D341Med (cell line): Measurements from ENCODE around the gene NSMF.

Experiments used
- DNase-seq: peaks from one replicate; pipeline ENCODE4 v3.0.0; 2012; ENCODE audit warnings: low spot score

The NSMF gene

GRCh38 chr9:137429974-137430722, 29.0 kb downstream of the NSMF start:
- no peak for DNase-seq

GRCh38 chr9:137429546-137429890, 29.6 kb downstream of the NSMF start:
- no peak for DNase-seq

GRCh38 chr9:137428841-137429545, 30.1 kb downstream of the NSMF start:
- no peak for DNase-seq

GRCh38 chr9:137428311-137428630, 30.9 kb downstream of the NSMF start:
- DNase-seq = no peak

GRCh38 chr9:137427454-137428310, 31.5 kb downstream of the NSMF start:
- no peak for DNase-seq

- DNase-seq = no peak
These were observed 33.0 kb downstream of the NSMF start for GRCh38 chr9:137426018-137426681.

- DNase-seq = no peak
These were observed 35.4 kb downstream of the NSMF start for GRCh38 chr9:137423514-137424291.

GRCh38 chr9:137422604-137423513, 36.3 kb downstream of the NSMF start, which contains the start of the genes EXD3 and NOXA1:
TSS of gene EXD3 (minus strand) at chr9:137423162. CDS start at chr9:137395357, 27,805 bp downstream.
TSS of gene NOXA1 (plus strand) at chr9:137423393. CDS start at chr9:137423530, 137 bp downstream.
- peak; percentile 100 for DNase-seq

GRCh38 chr9:137421838-137422603, 37.1 kb downstream of the NSMF start:
- peak; percentile 26 for DNase-seq

- no peak for DNase-seq
These were observed 41.7 kb downstream of the NSMF start for GRCh38 chr9:137417161-137418021.

GRCh38 chr9:137416563-137417151, 42.5 kb downstream of the NSMF start:
- DNase-seq = no peak

- DNase-seq = no peak
These were observed 43.0 kb downstream of the NSMF start for GRCh38 chr9:137416006-137416562.

GRCh38 chr9:137415451-137415850, 43.7 kb downstream of the NSMF start:
- no peak for DNase-seq

- no peak for DNase-seq
These were observed 46.7 kb downstream of the NSMF start for GRCh38 chr9:137412431-137412830.

- no peak for DNase-seq
These were observed 47.3 kb downstream of the NSMF start for GRCh38 chr9:137411645-137412380.

GRCh38 chr9:137411260-137411644, 47.9 kb downstream of the NSMF start:
- no peak for DNase-seq

- no peak for DNase-seq
These were observed 48.3 kb downstream of the NSMF start for GRCh38 chr9:137410891-137411249.
